Kidney epithelial cell (primary cell): ENCODE results near the gene WDR45B. TPM values are rescaled to one million over a fixed set of nuclear protein-coding genes. Genes with fewer than 3 reads are reported as not detected.

Source experiments
- DNase-seq: peaks from one replicate; pipeline ENCODE4 v3.0.0-alpha.2; 2010; ENCODE audit warnings: low read depth
- H3K27me3 ChIP-seq: 2 replicates; pipeline ENCODE4 v1.6.0; 2011; ENCODE audit warnings: low read length; ENCODE audit not compliant: control insufficient read depth, insufficient read depth
- H3K36me3 ChIP-seq: 2 replicates; pipeline ENCODE4 v1.5.1; 2011; ENCODE audit warnings: low read length; ENCODE audit not compliant: control insufficient read depth, insufficient read depth
- H3K4me3 ChIP-seq: 2 replicates; pipeline ENCODE4 v1.5.1; 2011; ENCODE audit warnings: low read depth, mild to moderate bottlenecking, control low read depth, low read length
- total RNA-seq: library from RNA; depleted of rRNA; stranded (reverse); fragments of >200 nt; gene quantifications from 2 replicates; pipeline ENCODE4 v1.2.3, GENCODE V29; 2015
- TF ChIP-seq, protein P1 (sequence below): IDR thresholded peaks from 2 replicates; pipeline ENCODE4 v1.5.1; 2011; ENCODE audit warnings: mild to moderate bottlenecking, moderate library complexity, low read length, control low read depth, inconsistent platforms; ENCODE audit not compliant: insufficient read depth, poor library complexity, severe bottlenecking

WDR45B gene
- total RNA-seq, 1 donor from 2014 or later, result 102 TPM

DNA sequence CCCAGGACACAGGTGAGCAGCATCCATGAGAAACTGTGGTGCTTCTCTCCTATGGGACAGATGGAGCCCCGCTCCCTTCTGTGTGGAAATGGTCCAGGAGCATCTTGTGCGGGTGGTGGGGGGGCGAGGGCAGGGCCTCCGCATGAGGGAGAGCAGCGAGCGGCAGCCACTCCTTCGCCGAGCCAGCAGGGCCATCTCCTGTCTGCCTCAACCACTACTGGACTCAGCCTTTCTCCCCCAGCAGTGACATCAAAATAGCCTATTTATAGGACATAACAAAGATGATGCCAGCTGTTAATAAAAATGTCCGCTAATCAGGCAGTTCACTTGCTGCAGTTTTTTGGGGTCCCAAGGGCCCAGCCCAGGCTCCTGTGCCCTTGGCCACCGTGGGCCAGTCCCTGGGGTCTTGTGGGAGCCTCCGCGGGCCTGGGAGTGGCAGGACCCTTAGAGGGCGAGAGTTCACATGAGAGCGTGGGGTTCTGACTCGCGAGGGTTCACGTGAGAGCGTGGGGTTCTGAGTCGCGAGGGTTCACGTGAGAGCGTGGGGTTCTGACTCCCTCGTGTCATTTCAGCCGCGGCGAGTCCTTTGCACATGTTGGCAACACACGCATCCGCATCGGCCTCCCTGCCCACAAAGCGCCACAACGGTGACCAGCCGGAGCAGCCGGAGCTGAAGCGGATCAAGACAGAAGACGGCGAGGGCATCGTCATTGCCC, 47.4 kb downstream of the WDR45B start:
- Histone ChIP-seq H3K27me3 (no peaks in the 10 kb centered on the region), H3K36me3 (peaks cover 6% of the 10 kb centered on the region), H3K4me3 (no peak overlapping the region)
- no peak for DNase-seq
- TF ChIP-seq, protein P1, sequence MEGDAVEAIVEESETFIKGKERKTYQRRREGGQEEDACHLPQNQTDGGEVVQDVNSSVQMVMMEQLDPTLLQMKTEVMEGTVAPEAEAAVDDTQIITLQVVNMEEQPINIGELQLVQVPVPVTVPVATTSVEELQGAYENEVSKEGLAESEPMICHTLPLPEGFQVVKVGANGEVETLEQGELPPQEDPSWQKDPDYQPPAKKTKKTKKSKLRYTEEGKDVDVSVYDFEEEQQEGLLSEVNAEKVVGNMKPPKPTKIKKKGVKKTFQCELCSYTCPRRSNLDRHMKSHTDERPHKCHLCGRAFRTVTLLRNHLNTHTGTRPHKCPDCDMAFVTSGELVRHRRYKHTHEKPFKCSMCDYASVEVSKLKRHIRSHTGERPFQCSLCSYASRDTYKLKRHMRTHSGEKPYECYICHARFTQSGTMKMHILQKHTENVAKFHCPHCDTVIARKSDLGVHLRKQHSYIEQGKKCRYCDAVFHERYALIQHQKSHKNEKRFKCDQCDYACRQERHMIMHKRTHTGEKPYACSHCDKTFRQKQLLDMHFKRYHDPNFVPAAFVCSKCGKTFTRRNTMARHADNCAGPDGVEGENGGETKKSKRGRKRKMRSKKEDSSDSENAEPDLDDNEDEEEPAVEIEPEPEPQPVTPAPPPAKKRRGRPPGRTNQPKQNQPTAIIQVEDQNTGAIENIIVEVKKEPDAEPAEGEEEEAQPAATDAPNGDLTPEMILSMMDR, result no peak

DNA sequence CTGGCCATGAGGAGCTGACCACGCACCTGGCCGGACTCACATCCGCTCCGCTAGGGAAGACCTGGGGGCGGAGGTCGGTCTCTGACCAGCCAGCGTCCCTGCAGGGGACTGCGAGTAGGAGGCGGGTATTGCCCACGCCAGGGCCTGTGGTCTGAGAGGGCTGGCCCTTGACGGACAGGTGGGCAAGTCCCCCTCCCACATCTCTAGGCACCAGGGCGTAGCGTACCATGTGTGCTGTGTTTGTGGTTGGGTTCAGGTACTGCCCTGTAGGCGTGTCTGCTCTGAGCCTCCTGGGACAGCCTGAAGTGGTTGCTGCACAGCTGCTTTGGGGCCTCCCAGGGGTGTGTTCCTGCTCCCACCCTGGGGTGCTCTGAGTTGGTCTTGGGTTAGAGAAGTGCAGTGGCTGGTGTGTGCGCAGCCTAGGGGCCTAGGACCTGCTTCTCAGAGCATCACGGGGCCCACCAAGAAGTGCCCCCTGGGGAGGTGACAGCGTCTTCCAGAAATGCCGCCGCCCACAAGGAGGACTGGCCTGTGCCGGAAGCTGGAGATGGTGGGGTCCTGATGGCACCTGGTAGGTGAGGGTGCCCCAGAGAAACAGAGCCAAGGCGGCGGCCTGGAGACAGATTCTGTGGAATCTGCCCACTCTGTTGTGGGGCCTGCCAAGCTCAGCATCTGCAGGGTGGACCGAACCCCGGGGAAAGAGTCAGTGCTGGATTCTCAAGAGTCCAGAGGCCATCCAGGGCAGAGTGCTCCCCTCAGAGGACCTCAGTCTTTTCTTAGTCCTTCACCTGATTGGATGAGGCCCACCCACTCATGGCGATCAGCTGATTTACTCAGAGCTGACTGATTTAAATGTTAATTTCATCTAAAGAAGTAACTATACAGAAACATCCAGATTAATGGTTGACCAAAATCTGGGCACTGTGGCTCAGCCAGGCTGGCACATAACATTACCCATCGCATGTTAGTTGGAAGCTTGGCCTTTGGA, 48.3 kb downstream of the WDR45B start:
- Histone ChIP-seq H3K27me3 (no peaks in the 10 kb centered on the region), H3K36me3 (peaks cover 6% of the 10 kb centered on the region), H3K4me3 (no peak overlapping the region)
- no peak for DNase-seq
- TF ChIP-seq, protein P1, result no peak

GRCh38 chr17:82598256-82599119, 49.8 kb downstream of the WDR45B start:
- H3K36me3 ChIP-seq, result peaks cover 4% of the 10 kb centered on the region
- no peak overlapping the region for H3K4me3 ChIP-seq

GRCh38 chr17:82596837-82597672, 51.2 kb downstream of the WDR45B start:
- no peaks in the 10 kb centered on the region for H3K27me3 ChIP-seq
- H3K4me3 ChIP-seq, result no peak overlapping the region
- H3K36me3 ChIP-seq, result peaks cover 4% of the 10 kb centered on the region
- no peak for DNase-seq
- TF ChIP-seq, protein P1, result no peak

More at GRCh38 chr17:82598256-82599119, 49.8 kb downstream of the WDR45B start:
- DNase-seq, result no peak
- TF ChIP-seq, protein P1, result no peak
- no peaks in the 10 kb centered on the region for H3K27me3 ChIP-seq

DNA sequence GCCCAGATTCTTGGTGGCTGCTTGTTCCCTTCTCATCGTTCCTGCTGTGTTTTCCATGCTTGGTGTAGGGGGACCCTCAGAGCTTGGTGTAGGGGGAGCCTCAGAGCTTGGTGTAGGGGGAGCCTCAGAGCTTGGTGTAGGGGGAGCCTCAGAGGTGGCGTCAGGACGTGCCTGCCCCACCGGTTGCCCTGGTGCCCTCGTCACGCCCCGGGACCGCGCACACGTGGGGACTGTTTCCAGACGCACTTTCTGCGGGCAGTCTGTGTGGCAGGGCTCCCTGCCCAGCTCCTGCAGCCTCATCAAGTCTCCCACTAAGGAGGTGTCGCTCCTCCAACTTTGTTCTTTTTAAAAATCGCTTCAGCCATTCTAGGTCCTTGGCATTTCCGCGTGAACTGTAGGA, 51.9 kb downstream of the WDR45B start:
- H3K27me3 ChIP-seq, result no peaks in the 10 kb centered on the region
- TF ChIP-seq, protein P1, result no peak
- H3K36me3 ChIP-seq, result peaks cover 2% of the 10 kb centered on the region
- no peak for DNase-seq
- no peak overlapping the region for H3K4me3 ChIP-seq
